ENCODE data around the gene TMEM214.

TMEM214 gene

GRCh38 chr2:27086724-27087593 is 54.2 kb downstream of the TMEM214 start, which contains the start of gene KHK:
KHK (plus strand) TSS chr2:27086772; CDS start chr2:27087260, 488 bp downstream.
- TF ChIP-seq CTCF (IDR thresholded peaks at IDR 0.05; ENCODE audit: low read depth, low read length), result no peak
- H3K4me3 ChIP-seq (replicated peaks in 1 of 2; ENCODE audit: low read depth in 2 of 2, low read length in 2 of 2), result peak within 1 kb of the TSS; percentile 38 to 54
- peak in 1 of 2 donors; percentile 20 for DNase-seq (ENCODE audit: low read depth in 2 of 2)

GRCh38 chr2:27087823-27088410 is 55.2 kb downstream of the TMEM214 start:
- TF ChIP-seq CTCF (IDR thresholded peaks at IDR 0.05; ENCODE audit: low read depth, low read length), result no peak
- DNase-seq (ENCODE audit: low read depth in 2 of 2), result no peak

GRCh38 chr2:27088634-27089033 is 55.9 kb downstream of the TMEM214 start:
- no peak for DNase-seq (ENCODE audit: low read depth in 2 of 2)
- no peak overlapping the region for H3K4me3 ChIP-seq (replicated peaks in 1 of 2; ENCODE audit: low read depth in 2 of 2, low read length in 2 of 2)
- no peak for TF ChIP-seq CTCF (IDR thresholded peaks at IDR 0.05; ENCODE audit: low read depth, low read length)

More at GRCh38 chr2:27087823-27088410, 55.2 kb downstream of the TMEM214 start:
- H3K4me3 ChIP-seq (replicated peaks in 1 of 2; ENCODE audit: low read depth in 2 of 2, low read length in 2 of 2), result no peak overlapping the region

GRCh38 chr2:27089111-27089954 is 56.6 kb downstream of the TMEM214 start:
- no peak for DNase-seq (ENCODE audit: low read depth in 2 of 2)
- no peak for TF ChIP-seq CTCF (IDR thresholded peaks at IDR 0.05; ENCODE audit: low read depth, low read length)
- no peak overlapping the region for H3K4me3 ChIP-seq (replicated peaks in 1 of 2; ENCODE audit: low read depth in 2 of 2, low read length in 2 of 2)

All from cardiac fibroblast (primary cell).